Islet precursor cell (in vitro differentiated cells): ENCODE data around the gene RET.
"Not testable (repeated sequence)": the region's sequence is repeated elsewhere in the genome, so short reads cannot be mapped to it uniquely, and the experiment has no call there.

Experiments
- DNase-seq: peaks from one replicate; pipeline ENCODE4 v3.0.0-alpha.2; 2018

The RET gene

DNA sequence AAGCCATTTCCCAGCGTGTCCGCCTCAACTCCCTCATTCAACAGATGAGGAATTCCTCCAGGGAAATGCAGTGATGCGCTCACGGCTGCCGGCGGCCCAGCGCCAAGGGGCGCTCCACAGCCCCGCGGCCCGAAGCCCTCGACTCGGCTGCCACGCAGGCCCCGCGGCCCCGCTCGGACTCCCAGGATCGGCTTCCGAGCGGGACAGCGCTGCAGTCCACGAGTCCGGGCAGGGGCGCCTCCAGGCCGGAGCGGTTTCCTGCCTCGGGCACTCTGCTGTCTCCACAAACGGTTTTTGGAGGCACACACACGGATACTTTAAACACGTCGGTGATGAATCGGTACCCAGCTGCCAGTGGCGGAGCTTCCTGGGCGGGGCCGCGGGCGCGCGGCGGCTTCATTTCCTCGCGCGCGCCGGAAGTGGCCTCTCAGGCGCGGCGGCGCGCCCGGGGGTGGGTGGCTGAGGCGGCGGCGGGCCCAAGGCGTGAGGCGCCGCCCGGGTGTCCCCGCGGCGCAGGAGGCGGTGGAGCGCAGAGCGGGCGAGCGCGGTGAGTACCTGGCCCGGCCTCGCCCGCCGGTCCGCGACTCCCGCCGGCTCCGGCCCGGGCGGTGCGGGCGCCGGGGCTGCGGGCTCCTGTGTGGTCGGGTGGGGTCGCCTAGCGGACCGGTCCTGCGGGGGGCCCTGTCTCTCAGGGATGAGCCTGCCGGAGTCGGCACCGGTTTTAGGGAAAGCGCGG, 61.3 kb downstream of the RET start, which contains the start of gene CSGALNACT2:
Gene CSGALNACT2 (plus strand): TSS at position 425 of the 736 bp plus-strand sequence. CDS start 16,705 bp downstream, outside the sequence.
- DNase-seq: peak; percentile 90

DNA sequence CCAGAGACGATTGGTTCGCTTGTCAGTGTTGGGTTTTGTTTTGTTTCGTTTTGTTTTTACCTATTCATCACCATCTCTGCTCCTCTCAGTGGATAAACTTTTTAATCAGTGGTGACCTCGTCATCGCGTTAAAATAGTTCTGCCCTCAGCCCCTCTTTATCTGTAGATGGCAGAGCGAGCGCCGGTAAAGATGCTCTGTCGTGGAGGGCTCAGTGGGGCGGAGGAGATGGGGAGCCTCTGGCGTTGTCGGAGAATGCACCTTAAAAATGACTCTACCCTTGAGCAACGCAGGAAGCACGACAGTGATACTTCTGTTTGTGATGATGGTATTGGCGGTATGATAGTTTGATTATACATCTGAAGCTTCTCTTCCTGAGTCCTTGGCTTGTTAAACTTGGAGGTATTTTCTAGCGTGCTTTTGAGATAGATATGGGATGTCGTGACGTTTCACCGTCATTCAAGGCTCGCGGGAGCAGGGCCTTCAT, 61.9 kb downstream of the RET start:
- DNase-seq: no peak

DNA sequence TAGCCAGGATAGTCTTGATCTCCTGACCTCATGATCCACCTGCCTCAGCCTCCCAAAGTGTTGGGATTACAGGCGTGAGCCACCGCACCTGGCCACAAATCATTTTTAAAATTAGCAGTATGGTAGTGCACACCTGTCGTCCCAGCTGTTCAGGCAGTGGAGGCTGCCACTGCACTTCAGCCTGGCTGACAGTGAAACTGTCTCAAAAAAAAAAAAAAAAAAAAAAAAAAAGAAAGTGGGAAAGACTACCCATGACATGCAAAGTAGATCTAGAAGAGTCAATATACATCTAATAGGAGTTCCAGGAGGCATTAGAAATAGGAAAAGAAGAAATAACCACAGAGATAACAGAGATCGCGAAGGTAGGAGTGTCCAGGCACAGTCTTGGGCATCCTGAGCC, 64.6 kb downstream of the RET start:
- no peak for DNase-seq

DNA sequence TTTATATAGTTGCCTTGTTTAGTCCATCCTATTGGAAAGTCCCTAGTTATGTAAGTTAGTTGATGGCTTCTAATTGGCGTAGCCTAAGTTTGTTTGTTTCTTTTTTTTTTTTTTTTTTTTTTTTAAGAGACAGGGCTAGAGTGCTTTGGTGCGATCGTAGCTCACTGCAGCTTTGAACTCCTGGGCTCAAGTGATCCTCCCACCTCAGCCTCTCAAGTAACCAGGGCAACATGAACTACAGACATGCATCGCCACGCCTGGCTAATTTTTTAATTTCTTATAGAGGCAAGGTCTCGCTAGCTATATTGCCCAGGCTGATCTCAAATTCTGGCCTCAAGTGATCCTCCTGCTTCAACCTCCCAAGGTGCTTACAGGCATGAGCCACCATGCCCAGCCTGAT, 68.4 kb downstream of the RET start:
- DNase-seq: no peak

DNA sequence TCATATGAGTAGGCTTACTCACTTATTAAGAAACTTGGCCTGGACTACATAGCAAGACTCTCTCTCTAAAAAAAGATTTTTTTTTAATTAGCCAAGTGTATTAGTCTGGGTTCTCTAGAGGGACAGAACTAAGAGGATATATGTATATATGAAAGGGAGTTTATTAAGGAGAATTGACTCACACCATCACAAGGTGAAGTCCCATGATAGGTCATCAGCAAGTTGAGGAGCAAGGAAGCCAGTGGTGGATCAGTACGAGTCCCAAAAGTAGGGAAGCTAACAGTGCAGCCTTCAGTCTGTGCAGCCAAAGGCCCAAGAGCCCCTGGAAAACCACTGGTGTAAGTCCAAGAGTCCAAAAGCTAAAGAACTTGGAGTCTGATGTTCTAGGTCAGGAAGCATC, 69.1 kb downstream of the RET start:
- DNase-seq: not testable (repeated sequence)

DNA sequence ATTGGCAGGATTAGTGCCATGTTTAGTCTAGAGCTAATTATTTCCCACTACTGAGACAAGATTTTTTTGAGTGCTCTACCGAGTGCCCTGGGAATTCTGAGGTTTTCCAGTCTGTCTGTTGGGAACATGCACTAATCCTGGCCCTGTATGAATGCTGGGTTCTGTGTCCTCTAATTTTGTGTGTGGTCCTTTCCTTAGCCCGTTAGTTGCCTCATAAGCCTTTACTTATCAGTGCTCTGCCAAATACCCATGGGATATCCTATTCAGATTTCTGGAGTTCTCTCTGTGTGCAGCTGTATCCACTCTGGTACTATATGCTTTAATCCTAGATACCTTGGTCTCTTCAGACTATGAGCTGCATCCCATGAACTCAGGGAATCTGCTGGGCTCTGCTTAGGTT, 74.5 kb downstream of the RET start:
- no peak for DNase-seq

DNA sequence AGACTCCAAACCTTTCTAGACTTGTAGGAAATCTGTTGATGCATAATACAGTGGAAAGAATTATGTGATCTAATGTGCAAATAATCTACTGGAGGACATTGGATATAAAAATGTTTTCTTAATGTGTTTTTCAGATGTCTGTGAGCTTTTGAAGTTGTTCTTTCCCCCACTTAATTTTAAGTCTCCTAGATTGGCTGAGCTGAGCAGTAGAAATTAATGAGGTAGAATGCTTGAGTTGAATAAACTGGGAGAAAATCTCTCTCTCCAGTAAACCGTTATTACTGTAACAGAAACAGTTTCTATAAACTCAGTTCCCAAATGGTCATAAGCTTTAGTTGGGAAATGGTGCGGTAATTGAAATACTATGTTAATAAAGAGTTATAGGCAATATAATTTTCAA, 77.0 kb downstream of the RET start:
- DNase-seq: no peak

DNA sequence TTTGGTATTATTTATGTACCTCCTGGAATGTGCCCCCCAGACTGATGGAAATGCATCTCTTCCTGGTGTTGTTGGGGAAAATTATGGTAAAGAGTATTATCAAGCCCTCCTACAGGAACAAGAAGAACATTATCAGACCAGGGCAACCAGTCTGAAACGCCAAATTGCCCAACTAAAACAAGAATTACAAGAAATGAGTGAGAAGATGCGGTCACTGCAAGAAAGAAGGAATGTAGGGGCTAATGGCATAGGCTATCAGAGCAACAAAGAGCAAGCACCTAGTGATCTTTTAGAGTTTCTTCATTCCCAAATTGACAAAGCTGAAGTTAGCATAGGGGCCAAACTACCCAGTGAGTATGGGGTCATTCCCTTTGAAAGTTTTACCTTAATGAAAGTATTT, 78.4 kb downstream of the RET start:
- no peak for DNase-seq

DNA sequence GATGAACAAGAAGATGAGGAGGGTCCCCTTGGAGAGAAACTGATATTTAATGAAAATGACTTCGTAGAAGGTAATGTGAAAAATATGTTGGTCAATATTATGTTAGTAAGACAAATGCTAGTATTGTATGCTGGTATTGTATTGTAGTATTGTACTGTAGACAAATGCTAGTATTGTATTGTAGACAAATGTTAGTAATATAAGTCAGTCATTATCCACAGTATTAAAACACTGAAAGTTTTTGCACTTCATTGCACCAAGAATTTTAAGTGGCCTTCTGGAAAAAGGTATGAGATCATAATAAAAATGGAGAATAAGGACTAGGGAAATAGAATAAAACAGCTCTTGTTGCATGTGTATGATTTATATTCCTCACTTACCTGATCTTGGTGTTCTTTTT, 78.9 kb downstream of the RET start:
- DNase-seq: no peak

DNA sequence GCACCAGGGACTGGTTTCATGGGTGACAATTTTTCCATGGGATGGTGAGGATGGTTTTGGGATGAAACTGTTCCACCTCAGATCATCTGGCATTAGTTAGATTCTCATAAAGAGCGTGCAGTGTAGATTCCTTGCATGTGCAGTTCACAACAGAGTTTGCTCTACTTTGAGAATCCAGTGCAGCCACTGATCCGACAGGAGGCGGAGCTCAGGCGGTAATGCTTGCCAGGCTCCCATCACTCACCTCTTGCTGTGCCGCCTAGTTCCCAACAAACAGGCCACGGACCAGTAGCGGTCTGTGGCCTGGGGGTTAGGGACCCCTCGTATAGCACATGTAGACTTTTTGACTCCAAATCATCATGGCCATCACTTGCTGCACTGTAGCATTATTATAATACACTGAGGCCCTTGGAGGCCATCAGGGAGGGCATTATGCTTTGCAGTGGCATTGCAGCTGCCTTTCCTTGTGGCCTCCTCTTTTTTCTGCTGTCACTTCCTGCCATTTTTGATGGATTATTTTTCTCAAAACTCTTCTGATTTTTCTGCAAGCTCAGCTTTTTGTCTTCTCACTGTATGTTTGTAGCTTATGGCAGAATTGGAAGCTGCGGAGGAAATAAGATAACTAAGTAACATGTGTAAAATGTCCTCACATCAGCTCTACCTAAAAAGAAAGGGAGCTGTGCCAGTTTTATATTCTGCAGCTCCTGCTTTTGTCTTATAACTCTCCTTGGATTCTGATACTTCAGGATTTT, 79.9 kb downstream of the RET start:
- DNase-seq: no peak

DNA sequence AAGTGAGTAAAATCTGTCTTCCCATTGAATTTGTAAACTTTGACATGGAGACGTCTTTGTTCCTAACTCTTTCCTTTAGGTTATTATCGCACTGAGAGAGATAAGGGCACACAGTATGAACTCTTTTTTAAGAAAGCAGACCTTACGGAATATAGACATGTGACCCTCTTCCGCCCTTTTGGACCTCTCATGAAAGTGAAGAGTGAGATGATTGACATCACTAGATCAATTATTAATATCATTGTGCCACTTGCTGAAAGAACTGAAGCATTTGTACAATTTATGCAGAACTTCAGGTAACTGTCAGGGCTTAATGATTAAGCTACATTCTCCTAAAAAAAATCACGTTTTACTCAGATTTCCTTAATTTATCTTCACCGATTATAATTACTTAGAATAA, 81.8 kb downstream of the RET start:
- DNase-seq: no peak

DNA sequence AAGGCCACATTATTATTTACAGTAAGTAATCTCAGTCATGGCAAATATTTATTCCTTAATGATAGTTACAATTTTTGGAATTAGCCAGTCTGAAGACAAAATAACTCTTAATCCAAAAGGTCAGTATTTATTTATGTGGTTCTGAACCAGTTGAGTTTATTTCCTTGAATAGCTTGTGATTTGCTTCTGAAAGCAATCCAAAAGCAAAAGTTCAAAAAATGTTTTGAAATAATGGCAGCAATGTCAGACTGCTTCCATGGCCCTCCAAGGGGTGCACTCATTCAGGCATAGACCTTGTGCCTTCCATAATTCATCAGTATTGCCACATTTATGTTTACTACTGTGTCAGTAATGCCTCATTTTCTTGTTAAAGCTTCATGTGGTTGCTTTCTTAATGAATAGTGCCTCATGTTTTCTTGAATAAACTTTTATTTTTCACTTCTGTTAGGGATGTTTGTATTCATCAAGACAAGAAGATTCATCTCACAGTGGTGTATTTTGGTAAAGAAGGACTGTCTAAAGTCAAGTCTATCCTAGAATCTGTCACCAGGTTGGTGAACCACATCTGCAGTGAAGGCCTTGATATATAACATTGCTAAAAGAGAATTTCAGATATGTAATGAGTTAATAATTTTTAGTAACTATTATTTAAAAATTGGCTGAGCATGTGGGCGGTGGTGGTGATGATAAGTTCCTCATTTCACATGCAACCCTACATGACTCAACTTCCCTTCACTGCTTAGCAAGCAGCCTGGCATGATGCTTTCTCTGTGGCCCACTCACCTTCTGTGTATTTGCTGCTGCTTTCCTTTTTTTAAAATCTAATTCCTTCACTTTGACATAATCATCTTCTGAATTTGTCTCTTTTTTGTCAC, 83.4 kb downstream of the RET start:
- DNase-seq: no peak

DNA sequence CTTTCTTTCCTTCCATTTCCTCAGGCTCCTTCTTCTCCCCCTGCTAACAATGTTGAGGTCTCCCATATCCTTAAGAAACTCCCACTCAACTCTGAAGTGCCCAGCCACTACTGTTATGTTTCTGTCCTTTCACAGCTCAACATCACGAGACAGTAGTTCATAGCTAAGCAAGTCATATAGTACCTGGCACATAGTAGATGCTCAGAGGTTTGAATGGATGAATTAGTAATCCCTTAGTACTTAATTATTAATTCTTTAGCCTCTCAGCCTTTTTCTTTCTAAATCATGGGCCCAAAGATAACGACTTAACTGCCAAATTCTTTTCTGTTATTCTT, 84.0 kb downstream of the RET start:
- DNase-seq: no peak

DNA sequence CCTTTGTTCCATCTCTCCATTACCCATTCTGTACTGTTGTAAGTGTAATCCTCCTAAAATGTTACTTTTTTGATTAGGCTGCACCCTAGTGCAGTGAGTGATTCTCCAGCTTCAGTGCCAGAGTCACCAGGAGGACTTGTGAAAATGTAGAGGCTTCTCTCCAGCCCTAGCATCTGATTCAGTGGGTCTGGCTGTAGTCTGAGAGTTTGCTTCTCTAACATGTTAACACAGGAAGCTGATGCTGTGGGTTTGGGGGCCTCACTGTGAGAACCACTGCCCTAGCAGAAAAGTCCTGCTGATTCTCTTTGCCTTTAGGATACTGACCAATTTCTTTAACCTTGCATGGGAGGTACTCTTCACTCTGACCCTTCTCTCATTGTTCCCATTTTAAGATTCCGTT, 85.7 kb downstream of the RET start:
- DNase-seq: no peak

DNA sequence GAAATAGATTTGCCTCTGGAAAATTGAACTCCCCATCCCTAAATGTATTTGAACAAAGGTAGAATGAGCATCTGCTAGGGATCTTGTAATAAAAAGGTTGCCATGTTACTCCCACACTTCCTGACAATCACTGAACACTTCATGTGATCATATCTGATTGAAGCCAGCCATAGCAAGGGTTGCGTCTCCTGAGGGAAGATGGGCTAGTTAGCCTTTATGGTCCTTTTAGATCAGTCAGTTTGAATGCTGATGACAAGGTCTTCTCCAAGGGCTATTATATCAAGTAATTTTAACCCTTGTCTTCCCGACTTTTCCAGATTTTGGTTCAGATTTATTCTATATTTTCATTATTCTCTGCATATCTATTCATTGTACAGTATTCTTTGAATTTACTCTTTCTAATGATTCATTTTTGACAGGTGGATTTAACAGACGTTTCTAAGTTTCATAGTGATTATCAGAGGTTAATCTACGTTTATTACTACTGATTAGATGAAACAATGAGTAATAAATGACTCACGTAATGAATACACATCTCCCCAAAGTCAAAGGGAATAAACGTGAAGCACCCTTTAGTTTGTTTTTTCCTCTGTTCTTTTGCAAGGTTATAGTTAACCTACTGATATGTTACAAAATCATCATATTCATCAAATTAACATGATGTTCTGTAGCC, 89.5 kb downstream of the RET start:
- DNase-seq: no peak

DNA sequence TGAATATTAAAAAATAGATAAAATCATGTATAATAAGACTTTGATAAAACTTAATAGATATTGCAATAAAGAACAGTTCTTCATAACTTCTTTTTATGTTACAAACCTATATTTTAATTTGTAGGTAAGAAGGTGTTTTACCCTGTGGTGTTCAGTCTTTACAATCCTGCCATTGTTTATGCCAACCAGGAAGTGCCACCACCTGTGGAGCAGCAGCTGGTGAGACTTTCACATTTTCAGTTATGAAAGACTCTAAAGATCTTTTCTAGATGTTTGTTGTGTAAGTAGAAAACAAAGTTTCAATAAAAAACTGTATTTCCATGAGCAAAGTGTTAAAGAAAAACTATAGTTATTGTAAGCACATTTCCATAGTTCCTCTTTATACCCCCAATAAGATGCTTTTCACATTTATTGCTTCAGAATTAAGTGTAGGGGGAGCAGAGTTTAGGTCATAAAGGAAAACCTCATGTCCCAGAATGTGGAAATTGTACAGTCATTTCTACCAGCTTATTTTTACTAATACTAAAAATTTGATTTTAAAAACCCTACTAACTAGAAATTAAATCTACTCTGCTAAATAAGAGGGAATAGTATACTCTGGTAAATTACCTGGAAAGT, 90.1 kb downstream of the RET start:
- no peak for DNase-seq

DNA sequence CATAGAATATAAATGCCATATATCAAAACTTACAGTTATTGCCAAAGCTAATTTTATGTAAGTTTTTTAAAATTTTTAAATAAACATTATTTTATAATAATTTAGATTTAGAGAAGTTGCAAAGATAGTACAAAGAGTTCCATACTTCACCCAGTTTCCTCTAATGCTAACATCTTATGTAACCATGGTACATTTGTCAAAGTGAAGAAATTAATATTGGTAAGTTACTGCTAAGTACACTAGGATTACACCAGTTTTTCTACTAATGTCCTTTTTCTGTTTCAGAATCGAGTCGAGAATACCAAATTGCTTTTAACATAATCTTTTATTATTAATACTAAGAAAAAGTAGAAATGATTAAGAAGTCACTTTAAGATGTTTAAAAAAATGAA, 90.6 kb downstream of the RET start:
- no peak for DNase-seq

DNA sequence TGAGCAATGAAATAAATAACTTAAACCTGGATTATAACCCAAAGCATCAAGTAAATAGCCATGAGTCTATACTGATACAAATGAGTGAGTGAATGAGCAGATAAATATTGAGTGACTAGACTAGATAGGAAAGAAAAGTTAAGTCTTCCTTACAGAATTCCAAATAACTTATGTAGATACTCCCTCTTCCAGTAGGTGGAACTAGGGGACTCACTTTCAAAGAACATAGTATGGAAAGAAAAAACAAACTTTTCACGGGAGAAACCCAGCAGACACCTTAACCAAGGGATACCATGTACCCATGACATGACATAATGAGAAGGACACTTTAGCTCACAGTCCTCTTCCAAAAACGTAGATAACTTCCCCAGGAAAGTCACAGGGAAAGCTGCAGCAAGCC, 93.6 kb downstream of the RET start:
- no peak for DNase-seq

DNA sequence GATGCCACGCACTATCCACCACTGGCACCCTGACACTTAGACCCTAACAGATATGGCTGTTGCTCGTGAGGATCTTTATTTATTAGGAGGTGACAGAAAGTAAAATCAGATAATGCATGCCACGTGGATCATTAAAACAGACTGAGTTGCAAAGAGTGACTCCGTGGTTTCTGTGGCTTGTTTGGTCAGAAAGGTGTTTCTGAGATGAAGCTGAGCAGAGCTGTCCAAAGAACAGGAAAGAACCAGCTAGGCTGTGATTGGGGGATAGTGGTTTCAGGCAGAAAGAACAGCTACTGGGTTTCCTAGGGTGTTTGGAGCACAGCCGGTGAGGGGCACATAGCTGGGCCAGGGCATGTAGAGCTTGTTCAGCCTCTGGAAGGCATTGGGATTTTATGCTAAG, 95.8 kb downstream of the RET start:
- no peak for DNase-seq

DNA sequence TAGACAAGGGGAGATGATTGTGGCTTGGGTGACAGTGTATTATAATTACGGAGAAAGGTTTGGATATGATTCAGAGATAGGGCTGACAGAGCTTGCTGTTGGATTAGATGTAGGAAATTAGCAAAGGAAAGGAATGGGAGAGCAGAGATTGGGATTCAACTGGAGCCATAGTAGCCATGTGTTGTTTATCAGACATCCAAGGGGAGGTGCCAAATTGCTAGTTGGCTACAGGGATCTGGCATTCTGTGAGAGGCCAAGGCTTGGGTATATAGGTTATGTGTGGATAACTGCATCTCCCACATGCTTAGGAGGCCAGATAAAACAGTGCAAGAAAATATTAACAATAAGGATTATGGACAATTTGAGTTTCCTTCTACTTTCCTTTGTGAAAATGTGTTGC, 96.3 kb downstream of the RET start:
- no peak for DNase-seq

DNA sequence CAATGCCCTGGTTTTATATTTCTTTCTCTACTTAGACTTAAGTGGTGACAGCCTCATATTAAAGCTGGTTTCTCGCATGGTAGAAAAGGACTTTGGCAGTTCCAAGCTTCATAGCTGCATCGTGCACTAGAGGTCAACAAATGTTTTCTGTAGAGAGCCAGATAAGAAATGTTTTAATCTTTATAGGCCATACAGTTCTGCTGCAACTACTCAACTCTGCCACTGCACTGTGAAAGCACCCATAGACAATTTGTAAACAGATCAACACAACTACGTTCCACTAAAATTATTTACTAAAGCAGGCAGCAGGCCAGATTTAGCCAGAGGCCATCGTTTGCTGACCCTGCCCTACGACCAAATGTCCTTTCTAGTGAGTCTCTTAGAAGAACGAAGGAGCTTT, 98.1 kb downstream of the RET start:
- DNase-seq: no peak

DNA sequence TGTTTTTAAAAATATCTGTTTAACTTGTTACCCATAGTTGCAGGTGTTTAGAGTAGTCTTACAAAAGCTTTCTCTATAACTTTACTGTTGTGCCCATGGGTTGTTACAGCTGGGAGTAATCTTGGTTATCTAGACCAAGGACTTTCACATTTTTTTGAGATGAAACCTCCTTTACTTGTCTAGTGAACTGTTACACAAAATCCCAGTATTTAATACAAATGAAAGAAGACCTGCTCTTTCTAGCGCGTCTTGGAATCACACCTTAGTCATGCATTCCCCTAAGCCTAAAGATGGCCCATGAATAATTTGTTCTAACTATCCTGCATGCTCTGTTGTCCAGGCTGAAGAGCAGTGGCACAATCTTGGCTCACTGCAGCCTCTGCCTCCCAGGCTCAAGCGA, 99.4 kb downstream of the RET start:
- no peak for DNase-seq

DNA sequence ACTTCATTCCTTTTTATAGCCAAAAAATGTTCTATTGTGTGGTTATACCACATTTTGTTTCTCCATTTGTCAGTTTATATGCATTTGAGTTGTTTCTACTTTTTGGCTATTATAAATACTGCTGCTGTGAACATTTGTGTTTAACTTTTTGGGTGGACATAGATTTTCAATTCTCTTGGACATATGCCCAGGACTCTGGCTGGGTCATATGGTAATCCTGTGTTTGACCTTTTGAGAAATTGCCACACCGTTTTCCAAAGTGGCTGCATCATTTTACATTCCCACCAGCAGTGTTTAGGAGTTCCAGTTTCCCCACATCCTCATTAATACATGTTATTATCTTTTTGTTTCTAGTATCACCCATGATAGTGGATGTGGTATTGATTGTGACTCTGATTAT, 100.7 kb downstream of the RET start:
- DNase-seq: no peak
